Transverse colon (tissue), 4 donors: ENCODE data around the gene HLA-DRA. TPM values are rescaled to one million over a fixed set of nuclear protein-coding genes. Genes with fewer than 3 reads are reported as not detected.

Source experiments
- DNase-seq: peaks from one replicate; pipeline ENCODE4 v3.0.0-alpha.2; 2019
- H3K27ac ChIP-seq, 4 donors: fragments of 200-600 bp; sonication (generic); 2 replicates each; pipeline ENCODE4 v1.5.1; 2016 to 2018; ENCODE audit warnings: inconsistent platforms in 4 of 4
- H3K27me3 ChIP-seq: fragments of 200-600 bp; sonication (generic); 2 replicates; pipeline ENCODE4 v1.5.1; 2017; ENCODE audit warnings: inconsistent platforms
- H3K36me3 ChIP-seq, 4 donors: fragments of 200-600 bp; sonication (generic); 2 replicates each; pipeline ENCODE4 v1.5.1; 2017 to 2019; ENCODE audit warnings: inconsistent platforms in 4 of 4
- H3K4me1 ChIP-seq, 4 donors: fragments of 200-600 bp; sonication (generic); 2 replicates each; pipeline ENCODE4 v1.5.1; 2017 to 2020; ENCODE audit warnings: inconsistent platforms in 4 of 4
- H3K4me3 ChIP-seq, 4 donors: fragments of 200-600 bp; sonication (generic); 1 replicate in 1 of 4; 2 replicates in 3 of 4; pipeline versions ENCODE4 v1.5.1 to v1.6.1; 2017 to 2019; ENCODE audit warnings: inconsistent platforms in 4 of 4
- H3K9me3 ChIP-seq, 2 donors: fragments of 200-600 bp; sonication (generic); 2 replicates each; pipeline ENCODE4 v1.5.1; 2017 to 2019; ENCODE audit warnings: inconsistent platforms in 2 of 2
- CTCF ChIP-seq, 5 experiments: fragments of 200-600 bp in 3 of 5; fragments of 450-650 bp in 2 of 5; sonication (generic) in 3 of 5; IDR thresholded peaks; 1 replicate in 2 of 5; 2 replicates in 3 of 5; pipeline ENCODE4 v1.5.1; 2016 to 2017; ENCODE audit warnings: antibody characterized with exemption in 5 of 5, inconsistent platforms in 3 of 5, mild to moderate bottlenecking in 2 of 5, moderate library complexity in 1 of 5
- EP300 ChIP-seq: sonication (generic); formaldehyde crosslinking; IDR thresholded peaks from one replicate; pipeline ENCODE4 v1.6.1; 2017; ENCODE audit warnings: antibody characterized with exemption, low read depth
- POLR2A ChIP-seq: fragments of 450-650 bp; IDR thresholded peaks from one replicate; pipeline ENCODE4 v1.6.1; 2016; ENCODE audit warnings: antibody characterized with exemption, mild to moderate bottlenecking, moderate library complexity
- POLR2AphosphoS5 ChIP-seq, 3 donors: sonication (generic); formaldehyde crosslinking; IDR thresholded peaks; one replicate each; pipeline ENCODE4 v1.6.1; 2016; ENCODE audit warnings: antibody characterized with exemption in 3 of 3
- WGBS, 2 donors: methylation state at CpG; one replicate each; pipeline ENCODE4 v1.1.5; 2018; ENCODE audit warnings: low coverage in 1 of 2; 5-methylcytosine and 5-hydroxymethylcytosine counted together
- in situ Hi-C, 4 donors: fragments of 200-750 bp; cut with MboI; loops; one replicate each; pipeline versions ENCODE4 v1.15.0 to v1.15.1; 2017; ENCODE audit warnings: low sequenced_read_pairs in 3 of 4, low pct_ligation_motif_present in 1 of 4, low pct_unique_long_range_greater_than_20kb in 1 of 4
- intact Hi-C: fragments of 100-400 bp; cut with DNase I; formaldehyde crosslinking; loops from one replicate; pipeline ENCODE4 v1.15.1; 2023; ENCODE audit warnings: low total_unique reads
- total RNA-seq, 4 donors: library from RNA; depleted of rRNA; stranded (reverse); fragments of >200 nt; gene quantifications; one replicate each; pipeline ENCODE4 v1.1.0, GENCODE V29; 2016

Gene HLA-DRA
- total RNA-seq, 4 donors from 2014 or later, result 37.0 to 202 (median 132) TPM

- no peak for TF ChIP-seq CTCF (IDR thresholded peaks at IDR 0.05)
- no peak for TF ChIP-seq POLR2AphosphoS5 (IDR thresholded peaks at IDR 0.05)
- TF ChIP-seq EP300, result no peak
- TF ChIP-seq POLR2A, result no peak
- Histone ChIP-seq H3K27ac (no peak overlapping the region), H3K4me1 (no peaks in the 10 kb centered on the region), H3K27me3 (no peaks in the 10 kb centered on the region), H3K36me3 (no peaks in the 10 kb centered on the region), H3K4me3 (no peak overlapping the region), H3K9me3 (no peaks in the 10 kb centered on the region)
- WGBS, 2 donors, result 57 to 73% methylated on average over 3 of the region's 3 CpGs
- DNase-seq, result no peak
- intact Hi-C loops (no loop called here), in situ Hi-C loops (no loop called here)
These were observed 5.7 kb downstream of the HLA-DRA start for GRCh38 chr6:32445321-32445854.

DNA sequence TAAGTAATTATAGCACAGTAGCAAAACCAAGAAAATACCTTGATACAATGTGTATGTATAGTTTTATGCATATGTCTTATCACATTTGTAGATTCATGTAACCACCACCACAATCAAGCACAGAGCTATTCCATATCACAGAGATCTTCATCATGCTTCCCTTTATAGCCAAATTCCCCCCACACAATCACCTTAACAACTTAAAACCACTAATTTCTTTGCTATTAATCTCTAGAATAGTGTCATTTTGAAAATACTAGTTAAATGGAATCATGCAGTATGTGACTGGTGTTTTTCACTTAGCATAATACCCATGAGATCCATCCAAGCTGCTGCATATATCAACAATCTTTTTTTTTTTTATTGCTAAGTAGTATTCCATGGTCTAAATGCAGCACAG lies 8.2 kb downstream of the HLA-DRA start:
- no peak overlapping the region for H3K4me3 ChIP-seq
- intact Hi-C loops, result no loop called here
- no peak for TF ChIP-seq CTCF (IDR thresholded peaks at IDR 0.05)
- TF ChIP-seq POLR2A, result no peak
- TF ChIP-seq POLR2AphosphoS5 (IDR thresholded peaks at IDR 0.05), result no peak
- no peak for TF ChIP-seq EP300
- peaks cover 5% of the 10 kb centered on the region for H3K27me3 ChIP-seq
- DNase-seq, result no peak
- in situ Hi-C loops, result no loop called here
- H3K36me3 ChIP-seq, result no peaks in the 10 kb centered on the region
- no peaks in the 10 kb centered on the region for H3K9me3 ChIP-seq
- H3K27ac ChIP-seq, result no peak overlapping the region
- no peaks in the 10 kb centered on the region for H3K4me1 ChIP-seq

GRCh38 chr6:32449088-32449736 lies 9.5 kb downstream of the HLA-DRA start:
- H3K9me3 ChIP-seq, result no peaks in the 10 kb centered on the region
- H3K27ac ChIP-seq, result no peak overlapping the region
- TF ChIP-seq POLR2A (no peak), CTCF (IDR thresholded peaks at IDR 0.05) (no peak), EP300 (no peak), POLR2AphosphoS5 (IDR thresholded peaks at IDR 0.05) (no peak)
- H3K4me1 ChIP-seq, result no peaks in the 10 kb centered on the region
- intact Hi-C loops (no loop called here), in situ Hi-C loops (no loop called here)
- WGBS, 2 donors, result 74 to 82% methylated on average over 2 to 3 of the region's 3 CpGs
- DNase-seq, result no peak
- H3K27me3 ChIP-seq, result peaks cover 5% of the 10 kb centered on the region
- H3K36me3 ChIP-seq, result no peaks in the 10 kb centered on the region
- H3K4me3 ChIP-seq, result no peak overlapping the region

DNA sequence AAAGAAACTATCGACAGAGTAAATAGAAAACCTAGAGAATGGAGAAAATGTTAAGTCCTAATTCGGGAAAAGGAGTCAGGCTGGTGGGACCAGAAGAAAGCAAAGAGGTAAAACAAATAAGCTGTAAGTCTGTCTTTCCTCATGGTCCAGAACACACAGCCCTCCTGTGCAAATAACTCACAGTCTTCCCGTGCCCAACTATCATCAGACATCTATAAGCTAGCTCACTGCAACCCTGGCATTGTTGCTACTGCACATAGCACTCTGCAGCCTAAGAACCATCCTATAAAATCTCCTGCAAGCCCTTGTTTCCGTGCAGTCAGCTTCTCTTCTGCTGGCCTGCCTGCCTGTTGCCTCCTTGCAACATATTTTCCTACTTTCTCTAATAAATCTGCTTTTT lies 17.4 kb downstream of the HLA-DRA start:
- peaks cover 2% of the 10 kb centered on the region for H3K27me3 ChIP-seq
- DNase-seq, result no peak
- no peak overlapping the region for H3K27ac ChIP-seq
- H3K9me3 ChIP-seq, result no peaks in the 10 kb centered on the region
- 66 to 75% methylated on average over 3 to 4 of the region's 4 CpGs for WGBS, 2 donors
- no peaks in the 10 kb centered on the region for H3K4me1 ChIP-seq
- intact Hi-C loops (no loop called here), in situ Hi-C loops (no loop called here)
- TF ChIP-seq POLR2A (no peak), CTCF (IDR thresholded peaks at IDR 0.05) (no peak), EP300 (no peak), POLR2AphosphoS5 (IDR thresholded peaks at IDR 0.05) (no peak)
- no peak overlapping the region for H3K4me3 ChIP-seq
- H3K36me3 ChIP-seq, result no peaks in the 10 kb centered on the region
